Ovary (tissue), 3 donors: ENCODE results near the gene IMPDH2.

Experiments
- POLR2A ChIP-seq: fragments of 450-650 bp; IDR thresholded peaks from one replicate; pipeline ENCODE4 v1.6.1; 2017; ENCODE audit warnings: antibody characterized with exemption, mild to moderate bottlenecking, moderate library complexity
- TF ChIP-seq, protein P1 (sequence below), 3 donors: fragments of 450-650 bp in 2 of 3; fragments of 200-600 bp in 1 of 3; IDR thresholded peaks; one replicate each; pipeline versions ENCODE4 v1.5.1 to v1.8.0; 2016 to 2022; ENCODE audit warnings: antibody characterized with exemption in 3 of 3, mild to moderate bottlenecking in 1 of 3
- donor health status: DM: no; HTN: no; CAD: no.

DNA sequence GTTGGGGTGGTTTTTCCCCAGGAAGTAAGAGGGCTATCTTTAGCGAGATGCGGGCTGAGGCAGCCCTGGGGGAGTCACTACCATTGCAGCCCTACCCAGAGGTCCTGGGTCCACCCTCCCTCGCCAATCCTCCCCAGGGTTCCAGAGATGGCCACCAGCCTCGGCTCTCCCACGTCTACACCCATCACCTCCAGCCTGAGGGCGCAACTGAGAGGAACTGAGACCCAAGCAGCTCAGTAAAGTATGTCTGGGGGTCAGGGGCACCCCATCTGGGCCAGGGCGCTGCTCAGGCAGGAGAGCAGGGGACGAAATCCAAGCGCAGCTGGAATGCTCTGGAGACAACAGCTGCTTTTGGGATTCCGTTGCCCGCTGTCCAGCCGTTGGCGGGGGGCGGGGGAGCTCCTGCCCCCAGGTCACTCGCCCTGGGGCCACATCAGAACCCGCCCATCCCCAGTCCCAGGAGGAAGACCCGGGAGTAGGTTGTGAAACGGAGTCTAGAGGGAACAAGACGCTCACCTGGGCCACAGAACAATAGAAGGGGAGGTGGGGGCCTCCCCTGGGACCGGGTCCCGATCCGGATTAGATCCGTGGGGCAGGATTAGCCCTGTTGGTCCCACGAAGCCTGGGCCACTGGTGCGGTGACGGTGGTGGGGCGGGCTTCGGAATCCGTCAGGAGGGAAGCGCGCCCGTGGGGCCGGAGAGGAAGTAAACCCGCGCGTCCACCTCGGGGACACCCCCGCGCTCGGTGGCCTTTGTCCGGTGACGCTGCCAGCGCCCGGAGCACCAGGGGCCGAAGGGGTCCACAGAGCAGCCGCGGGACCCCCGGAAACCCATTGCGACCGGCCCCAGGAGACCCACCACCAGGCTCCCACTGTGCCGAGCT is 8.6 kb downstream of the IMPDH2 start:
- TF ChIP-seq, protein P1, sequence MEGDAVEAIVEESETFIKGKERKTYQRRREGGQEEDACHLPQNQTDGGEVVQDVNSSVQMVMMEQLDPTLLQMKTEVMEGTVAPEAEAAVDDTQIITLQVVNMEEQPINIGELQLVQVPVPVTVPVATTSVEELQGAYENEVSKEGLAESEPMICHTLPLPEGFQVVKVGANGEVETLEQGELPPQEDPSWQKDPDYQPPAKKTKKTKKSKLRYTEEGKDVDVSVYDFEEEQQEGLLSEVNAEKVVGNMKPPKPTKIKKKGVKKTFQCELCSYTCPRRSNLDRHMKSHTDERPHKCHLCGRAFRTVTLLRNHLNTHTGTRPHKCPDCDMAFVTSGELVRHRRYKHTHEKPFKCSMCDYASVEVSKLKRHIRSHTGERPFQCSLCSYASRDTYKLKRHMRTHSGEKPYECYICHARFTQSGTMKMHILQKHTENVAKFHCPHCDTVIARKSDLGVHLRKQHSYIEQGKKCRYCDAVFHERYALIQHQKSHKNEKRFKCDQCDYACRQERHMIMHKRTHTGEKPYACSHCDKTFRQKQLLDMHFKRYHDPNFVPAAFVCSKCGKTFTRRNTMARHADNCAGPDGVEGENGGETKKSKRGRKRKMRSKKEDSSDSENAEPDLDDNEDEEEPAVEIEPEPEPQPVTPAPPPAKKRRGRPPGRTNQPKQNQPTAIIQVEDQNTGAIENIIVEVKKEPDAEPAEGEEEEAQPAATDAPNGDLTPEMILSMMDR (IDR thresholded peaks at IDR 0.05) = no peak
- TF ChIP-seq POLR2A = no peak
